Measurements from ENCODE around the gene LGALS9B. TPM values are rescaled to one million over a fixed set of nuclear protein-coding genes. Genes with fewer than 3 reads are reported as not detected.
"Not testable (repeated sequence)": the region's sequence is repeated elsewhere in the genome, so short reads cannot be mapped to it uniquely, and the experiment has no call there.

LGALS9B gene
- total RNA-seq, 1 donor from 2014 or later, result not detected

DNA sequence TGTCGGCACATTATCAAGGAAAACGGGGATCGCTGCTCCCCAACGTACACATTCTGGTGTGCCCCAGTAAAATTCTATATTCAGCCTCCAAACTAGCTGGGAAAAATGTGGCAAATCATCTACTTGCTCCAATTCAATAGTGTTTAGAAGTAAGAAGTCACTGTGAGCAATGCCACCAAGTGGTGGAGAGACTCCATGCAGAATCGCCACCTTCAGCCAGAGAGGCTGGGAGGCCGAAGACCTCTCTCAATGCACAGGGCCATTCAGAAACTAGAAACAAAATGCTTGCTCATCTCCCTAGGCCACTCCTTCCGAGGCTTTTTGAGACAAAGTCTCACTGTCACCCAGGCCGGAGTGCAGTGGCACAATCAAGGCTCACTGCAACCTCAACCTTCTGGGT lies 48.5 kb downstream of the LGALS9B start:
- H3K4me1 ChIP-seq (ENCODE audit: control insufficient read depth in 3 of 3, insufficient read depth in 3 of 3, low read length in 3 of 3); H3K4me3 ChIP-seq (ENCODE audit: low read length in 3 of 3); H3K27ac ChIP-seq (ENCODE audit: low read depth, low read length); H3K9me3 ChIP-seq (ENCODE audit: control insufficient read depth in 3 of 3, low read length in 3 of 3); H3K36me3 ChIP-seq (ENCODE audit: control insufficient read depth in 3 of 3, insufficient read depth in 3 of 3, low read length in 3 of 3); H3K9ac ChIP-seq (ENCODE audit: low read depth in 1 of 3, low read length in 3 of 3); H3K27me3 ChIP-seq (ENCODE audit: control insufficient read depth in 3 of 3, insufficient read depth in 3 of 3, low read length in 3 of 3): not testable (repeated sequence)

DNA sequence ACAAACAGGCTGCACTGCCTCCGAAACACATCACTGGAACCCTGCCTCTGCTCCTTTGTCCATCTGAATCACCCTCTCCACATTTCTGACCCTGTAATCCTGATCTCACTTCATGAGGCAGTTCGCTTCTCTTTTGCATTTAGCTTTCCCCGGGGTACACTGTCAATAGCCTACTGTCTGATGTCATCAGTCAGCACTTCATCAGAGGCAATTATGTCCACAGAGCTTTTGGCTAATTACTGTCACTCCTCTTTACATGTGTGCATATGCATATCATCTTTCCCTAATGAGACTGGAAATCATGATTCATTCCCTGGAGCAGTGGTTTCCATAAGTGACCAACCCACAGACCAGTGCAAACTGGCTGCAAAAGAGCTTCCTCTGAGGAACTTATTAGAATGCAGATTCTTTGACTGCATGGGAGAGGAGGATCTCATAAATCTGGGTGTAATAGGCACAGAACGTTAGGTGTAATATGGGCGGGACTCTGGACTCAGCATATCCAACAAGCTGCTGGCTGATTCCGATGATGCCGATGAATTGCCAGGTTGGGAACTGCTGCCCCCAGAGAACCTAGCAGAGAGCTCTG lies 49.8 kb downstream of the LGALS9B start:
- not testable (repeated sequence) for H3K4me3 ChIP-seq (ENCODE audit: low read length in 3 of 3); H3K27ac ChIP-seq (ENCODE audit: low read depth, low read length); H3K27me3 ChIP-seq (ENCODE audit: control insufficient read depth in 3 of 3, insufficient read depth in 3 of 3, low read length in 3 of 3); H3K4me1 ChIP-seq (ENCODE audit: control insufficient read depth in 3 of 3, insufficient read depth in 3 of 3, low read length in 3 of 3); H3K9me3 ChIP-seq (ENCODE audit: control insufficient read depth in 3 of 3, low read length in 3 of 3); H3K9ac ChIP-seq (ENCODE audit: low read depth in 1 of 3, low read length in 3 of 3); H3K36me3 ChIP-seq (ENCODE audit: control insufficient read depth in 3 of 3, insufficient read depth in 3 of 3, low read length in 3 of 3)

DNA sequence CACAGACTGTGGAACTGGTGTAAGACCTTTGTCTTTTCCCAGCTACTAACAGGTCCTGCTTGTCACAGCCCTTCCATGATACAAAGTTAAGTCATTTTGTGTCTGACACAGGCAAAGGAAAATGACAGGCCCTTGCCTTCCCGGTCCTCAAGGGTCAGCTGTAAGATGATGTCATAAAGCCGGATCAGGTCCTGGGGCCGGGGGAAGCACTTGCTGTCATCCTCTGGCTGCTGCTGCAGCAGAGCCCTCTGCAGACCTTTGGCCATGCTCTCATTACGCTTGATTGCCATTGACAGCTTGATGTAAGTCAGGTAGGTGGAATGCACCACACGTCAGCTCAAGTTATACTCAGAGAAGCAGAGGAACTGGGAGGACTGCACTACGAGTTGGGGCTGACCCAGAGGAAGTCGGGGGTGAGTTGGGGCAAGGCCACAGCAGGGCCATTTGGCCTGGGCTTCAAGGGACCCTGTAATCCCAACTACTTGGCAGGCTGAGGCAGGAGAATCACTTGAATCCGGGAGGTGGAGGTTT lies 50.9 kb downstream of the LGALS9B start:
- H3K27ac ChIP-seq (ENCODE audit: low read depth, low read length); H3K9me3 ChIP-seq (ENCODE audit: control insufficient read depth in 3 of 3, low read length in 3 of 3); H3K4me1 ChIP-seq (ENCODE audit: control insufficient read depth in 3 of 3, insufficient read depth in 3 of 3, low read length in 3 of 3); H3K4me3 ChIP-seq (ENCODE audit: low read length in 3 of 3); H3K36me3 ChIP-seq (ENCODE audit: control insufficient read depth in 3 of 3, insufficient read depth in 3 of 3, low read length in 3 of 3); H3K27me3 ChIP-seq (ENCODE audit: control insufficient read depth in 3 of 3, insufficient read depth in 3 of 3, low read length in 3 of 3); H3K9ac ChIP-seq (ENCODE audit: low read depth in 1 of 3, low read length in 3 of 3): not testable (repeated sequence)

DNA sequence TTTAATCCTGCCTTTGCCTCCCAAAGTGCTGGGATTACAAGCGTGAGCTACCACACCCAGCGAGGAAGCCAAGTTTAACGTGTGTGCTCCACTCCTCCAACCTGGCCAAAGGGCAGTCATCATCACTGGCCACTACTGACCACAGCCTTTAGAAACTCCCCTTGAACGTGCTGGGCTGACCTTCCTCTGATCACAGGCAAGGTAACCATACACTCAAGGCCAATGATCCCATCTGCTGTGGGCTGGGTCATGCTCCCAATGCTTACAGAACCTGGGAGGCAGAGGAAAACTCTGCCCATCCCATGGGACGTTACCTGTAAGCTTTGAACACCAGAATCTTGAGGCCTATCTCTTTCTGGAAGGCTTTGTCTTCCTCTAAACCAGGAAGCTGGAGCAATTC lies 51.9 kb downstream of the LGALS9B start:
- not testable (repeated sequence) for H3K36me3 ChIP-seq (ENCODE audit: control insufficient read depth in 3 of 3, insufficient read depth in 3 of 3, low read length in 3 of 3); H3K4me1 ChIP-seq (ENCODE audit: control insufficient read depth in 3 of 3, insufficient read depth in 3 of 3, low read length in 3 of 3); H3K9ac ChIP-seq (ENCODE audit: low read depth in 1 of 3, low read length in 3 of 3); H3K27me3 ChIP-seq (ENCODE audit: control insufficient read depth in 3 of 3, insufficient read depth in 3 of 3, low read length in 3 of 3); H3K9me3 ChIP-seq (ENCODE audit: control insufficient read depth in 3 of 3, low read length in 3 of 3); H3K4me3 ChIP-seq (ENCODE audit: low read length in 3 of 3); H3K27ac ChIP-seq (ENCODE audit: low read depth, low read length)

DNA sequence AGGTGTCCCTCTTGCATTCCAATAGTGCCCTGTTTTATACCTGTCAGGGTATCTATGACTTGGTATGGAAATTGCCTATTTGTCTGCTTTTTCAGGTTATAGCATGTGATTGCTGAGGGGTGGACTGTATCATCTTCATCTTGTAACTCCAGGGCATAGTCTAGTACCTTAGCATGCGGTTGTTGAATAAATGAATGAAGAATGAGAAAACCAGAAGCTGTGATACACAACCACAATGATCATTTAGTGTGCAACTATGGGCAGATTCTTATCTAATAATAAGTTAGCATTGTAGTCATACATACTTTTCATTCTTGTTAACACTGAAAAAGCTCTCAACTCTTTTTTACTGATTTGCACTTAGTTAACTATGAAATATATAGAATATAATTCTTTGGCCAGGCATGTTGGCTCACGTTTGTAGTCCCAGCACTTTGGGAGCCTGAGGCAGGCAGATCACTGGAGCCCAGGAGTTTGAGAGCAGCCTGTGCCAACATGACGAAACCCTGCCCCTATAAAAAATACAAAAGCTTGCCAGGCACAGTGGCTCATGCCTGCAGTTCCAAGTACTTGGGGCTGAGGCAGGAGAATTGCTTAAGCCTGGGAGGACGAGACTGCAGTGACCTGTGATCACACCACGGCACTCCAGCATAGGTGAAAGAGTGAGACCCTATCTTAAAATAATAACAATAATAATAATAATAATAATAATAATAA lies 65.9 kb downstream of the LGALS9B start:
- H3K36me3 ChIP-seq (ENCODE audit: control insufficient read depth in 3 of 3, insufficient read depth in 3 of 3, low read length in 3 of 3); H3K9ac ChIP-seq (ENCODE audit: low read depth in 1 of 3, low read length in 3 of 3); H3K27me3 ChIP-seq (ENCODE audit: control insufficient read depth in 3 of 3, insufficient read depth in 3 of 3, low read length in 3 of 3); H3K27ac ChIP-seq (ENCODE audit: low read depth, low read length); H3K4me1 ChIP-seq (ENCODE audit: control insufficient read depth in 3 of 3, insufficient read depth in 3 of 3, low read length in 3 of 3); H3K9me3 ChIP-seq (ENCODE audit: control insufficient read depth in 3 of 3, low read length in 3 of 3); H3K4me3 ChIP-seq (ENCODE audit: low read length in 3 of 3): not testable (repeated sequence)

DNA sequence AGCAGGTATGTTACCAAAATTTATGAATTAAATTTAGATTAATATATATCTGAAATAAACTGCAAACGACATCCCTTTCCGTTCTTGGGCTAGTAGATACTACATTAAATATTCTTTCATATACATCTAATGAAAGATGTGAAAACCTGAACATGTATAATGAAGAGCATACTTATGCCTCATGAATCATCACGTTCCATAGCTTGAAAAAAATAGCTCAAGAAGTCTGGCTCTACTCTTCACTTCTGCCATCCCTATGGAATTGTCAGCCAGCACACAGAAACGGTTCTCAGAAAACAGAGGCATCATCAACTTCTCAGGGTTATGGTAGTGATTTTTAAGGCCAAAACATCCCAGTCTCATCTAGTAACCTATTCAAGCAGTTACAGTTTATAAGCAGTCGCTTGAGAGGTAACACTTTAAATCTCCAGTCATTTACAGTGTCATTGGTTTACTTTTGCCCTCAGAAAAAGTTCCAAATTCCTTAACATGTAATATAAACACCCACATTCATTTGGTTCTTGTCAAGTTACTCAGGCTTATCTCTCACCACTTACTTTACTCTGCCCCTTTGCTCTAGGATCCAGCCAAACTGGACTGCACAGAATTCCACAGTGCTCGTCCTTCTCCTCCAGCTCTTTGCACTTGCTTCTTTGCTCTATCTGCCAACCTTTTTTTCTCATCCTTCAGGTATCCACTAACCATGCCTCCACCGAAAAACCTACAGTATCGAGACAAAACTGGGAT lies 66.6 kb downstream of the LGALS9B start:
- H3K27ac ChIP-seq (ENCODE audit: low read depth, low read length); H3K4me3 ChIP-seq (ENCODE audit: low read length in 3 of 3); H3K9me3 ChIP-seq (ENCODE audit: control insufficient read depth in 3 of 3, low read length in 3 of 3); H3K27me3 ChIP-seq (ENCODE audit: control insufficient read depth in 3 of 3, insufficient read depth in 3 of 3, low read length in 3 of 3); H3K4me1 ChIP-seq (ENCODE audit: control insufficient read depth in 3 of 3, insufficient read depth in 3 of 3, low read length in 3 of 3); H3K36me3 ChIP-seq (ENCODE audit: control insufficient read depth in 3 of 3, insufficient read depth in 3 of 3, low read length in 3 of 3); H3K9ac ChIP-seq (ENCODE audit: low read depth in 1 of 3, low read length in 3 of 3): not testable (repeated sequence)

Small RNAs within 50 kb of the gene (small RNA-seq; reads per million reads assigned to genes)
- gene YWHAEP3, result not detected

Other genes with a start within 250 kb of the LGALS9B start
- gene CDRT15L2, start 112.2 kb upstream of the LGALS9B start, total RNA-seq, result not detected

All from skeletal muscle tissue (tissue), 5 donors.